ENCODE measurements around the gene RAG2.

Gene RAG2

GRCh38 chr11:36598051-36598450 lies at the start of gene RAG2:
Gene RAG2 (minus strand): TSS chr11:36598236. CDS start chr11:36594168, 4,068 bp downstream.
- no peak for DNase-seq

- DNase-seq, result no peak
Observed at GRCh38 chr11:36638556-36638955, 40.5 kb upstream of the RAG2 start.

GRCh38 chr11:36635066-36635862 lies 37.2 kb upstream of the RAG2 start:
- no peak for DNase-seq

- no peak for DNase-seq
Observed at GRCh38 chr11:36631774-36632173, 33.7 kb upstream of the RAG2 start.

GRCh38 chr11:36628765-36629244 lies 30.8 kb upstream of the RAG2 start:
- no peak for DNase-seq

- no peak for DNase-seq
Observed at GRCh38 chr11:36628141-36628540, 30.1 kb upstream of the RAG2 start.

GRCh38 chr11:36627471-36627870 lies 29.4 kb upstream of the RAG2 start:
- DNase-seq, result no peak

GRCh38 chr11:36627006-36627405 lies 29.0 kb upstream of the RAG2 start:
- no peak for DNase-seq

- DNase-seq, result no peak
Observed at GRCh38 chr11:36623494-36623893, 25.5 kb upstream of the RAG2 start.

- no peak for DNase-seq
Observed at GRCh38 chr11:36622431-36623136, 24.5 kb upstream of the RAG2 start.

GRCh38 chr11:36620246-36620645 lies 22.2 kb upstream of the RAG2 start:
- no peak for DNase-seq

- no peak for DNase-seq
Observed at GRCh38 chr11:36619502-36619901, 21.5 kb upstream of the RAG2 start.

- DNase-seq, result no peak
Observed at GRCh38 chr11:36618363-36619047, 20.5 kb upstream of the RAG2 start.

GRCh38 chr11:36617543-36618362 lies 19.7 kb upstream of the RAG2 start:
- DNase-seq, result no peak

GRCh38 chr11:36615826-36616225 lies 17.8 kb upstream of the RAG2 start:
- no peak for DNase-seq

GRCh38 chr11:36609383-36609782 lies 11.3 kb upstream of the RAG2 start:
- no peak for DNase-seq

GRCh38 chr11:36608491-36609199 lies 10.6 kb upstream of the RAG2 start:
- DNase-seq, result no peak

GRCh38 chr11:36605221-36606216 lies 7.5 kb upstream of the RAG2 start:
- DNase-seq, result no peak

- no peak for DNase-seq
Observed at GRCh38 chr11:36602135-36602534, 4.1 kb upstream of the RAG2 start.

GRCh38 chr11:36601155-36601554 lies 3.1 kb upstream of the RAG2 start:
- no peak for DNase-seq

- no peak for DNase-seq
Observed at GRCh38 chr11:36600180-36600579, 2.1 kb upstream of the RAG2 start.
